ENCODE measurements around the gene CLMN. TPM values are rescaled to one million over a fixed set of nuclear protein-coding genes. Genes with fewer than 3 reads are reported as not detected.

Gene CLMN
- total and polyA plus RNA-seq, 2 donors (not counting 3 experiments of a cell fraction or from before 2014, with no cell fraction given), result 0.72 to 9.6 TPM

DNA sequence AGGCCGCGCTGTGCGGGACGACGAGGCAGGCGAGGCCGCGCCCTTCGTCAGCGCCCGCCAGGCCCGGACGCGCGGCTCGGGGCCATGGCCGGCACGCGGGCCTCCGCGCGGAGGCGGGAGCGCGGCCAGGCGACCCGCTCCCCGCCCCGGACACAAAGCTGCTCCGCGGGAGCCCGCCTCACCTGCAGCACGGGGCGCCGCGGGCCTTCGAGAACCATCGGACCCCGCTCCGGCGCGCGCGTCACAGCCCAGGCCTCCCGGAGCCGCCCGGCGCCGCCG lies 162.7 kb downstream of the CLMN start:
- H3K4me3 ChIP-seq (replicated peaks in 1 of 3; ENCODE audit: insufficient read depth in 1 of 3, low read depth in 1 of 3, low read length in 3 of 3), result peak overlapping the region; percentile 60 to 92 (median 90)
- no peak for TF ChIP-seq MYC (IDR thresholded peaks at IDR 0.05; ENCODE audit: low read depth, low read length)
- no peak for TF ChIP-seq FOS (IDR thresholded peaks at IDR 0.05; ENCODE audit: borderline replicate concordance, insufficient read depth, low read length)
- DNase-seq (ENCODE audit: low read depth, low spot score), result no peak
- no peaks in the 10 kb centered on the region for H3K9me3 ChIP-seq (replicated peaks; ENCODE audit: control insufficient read depth, insufficient read depth, low read length)
- H3K36me3 ChIP-seq (ENCODE audit: control insufficient read depth in 2 of 2, extremely low read depth in 1 of 2, insufficient read depth in 2 of 2, low read length in 2 of 2), result no peaks in the 10 kb centered on the region
- dilution Hi-C loops (cut with MboI; ENCODE audit: extremely low pct_ligation_motif_present, low sequenced_read_pairs), result no loop called here
- intact Hi-C loops (cut with micrococcal nuclease), result loop anchor here (1.0 to 10.0 kb wide), 7 partner anchors 26 to 358 kb away; partner anchors contain the start of gene SYNE3
- peak overlapping the region; percentile 98 for H3K4me2 ChIP-seq (ENCODE audit: insufficient read depth, low read length)
- H3K9ac ChIP-seq (replicated peaks; ENCODE audit: extremely low read depth, insufficient read depth, low read length), result peak overlapping the region; percentile 68
- FAIRE-seq, result no peak
- BruUV-seq (replicated peaks), result no TSS peak
- no peaks in the 10 kb centered on the region for H3K27me3 ChIP-seq (ENCODE audit: control insufficient read depth in 2 of 2, insufficient read depth in 2 of 2, low read length in 2 of 2)
- no peaks in the 10 kb centered on the region for H3K9me1 ChIP-seq (replicated peaks; ENCODE audit: control insufficient read depth, extremely low read depth, insufficient read depth, low read length)
- H2AFZ ChIP-seq (ENCODE audit: low read depth, low read length), result peak overlapping the region; percentile 74
- H3K79me2 ChIP-seq (ENCODE audit: control insufficient read depth, insufficient read depth, low read length), result peaks cover 49% of the 10 kb centered on the region
- ChIA-PET POLR2A (no interaction called here), CTCF (interaction anchor here (1.5 to 1.6 kb wide), 2 partner anchors 18 to 163 kb away, joined by 4 to 6 read pairs; partner anchors contain the start of gene CLMN)
- H3K4me1 ChIP-seq (ENCODE audit: control insufficient read depth, extremely low read depth, insufficient read depth, low read length), result peaks cover 18% of the 10 kb centered on the region
- H4K20me1 ChIP-seq (replicated peaks; ENCODE audit: control insufficient read depth, extremely low read depth, insufficient read depth, low read length), result peaks cover 15% of the 10 kb centered on the region
- H3K27ac ChIP-seq (ENCODE audit: insufficient read depth, low read depth, low read length), result peak overlapping the region; percentile 65

DNA sequence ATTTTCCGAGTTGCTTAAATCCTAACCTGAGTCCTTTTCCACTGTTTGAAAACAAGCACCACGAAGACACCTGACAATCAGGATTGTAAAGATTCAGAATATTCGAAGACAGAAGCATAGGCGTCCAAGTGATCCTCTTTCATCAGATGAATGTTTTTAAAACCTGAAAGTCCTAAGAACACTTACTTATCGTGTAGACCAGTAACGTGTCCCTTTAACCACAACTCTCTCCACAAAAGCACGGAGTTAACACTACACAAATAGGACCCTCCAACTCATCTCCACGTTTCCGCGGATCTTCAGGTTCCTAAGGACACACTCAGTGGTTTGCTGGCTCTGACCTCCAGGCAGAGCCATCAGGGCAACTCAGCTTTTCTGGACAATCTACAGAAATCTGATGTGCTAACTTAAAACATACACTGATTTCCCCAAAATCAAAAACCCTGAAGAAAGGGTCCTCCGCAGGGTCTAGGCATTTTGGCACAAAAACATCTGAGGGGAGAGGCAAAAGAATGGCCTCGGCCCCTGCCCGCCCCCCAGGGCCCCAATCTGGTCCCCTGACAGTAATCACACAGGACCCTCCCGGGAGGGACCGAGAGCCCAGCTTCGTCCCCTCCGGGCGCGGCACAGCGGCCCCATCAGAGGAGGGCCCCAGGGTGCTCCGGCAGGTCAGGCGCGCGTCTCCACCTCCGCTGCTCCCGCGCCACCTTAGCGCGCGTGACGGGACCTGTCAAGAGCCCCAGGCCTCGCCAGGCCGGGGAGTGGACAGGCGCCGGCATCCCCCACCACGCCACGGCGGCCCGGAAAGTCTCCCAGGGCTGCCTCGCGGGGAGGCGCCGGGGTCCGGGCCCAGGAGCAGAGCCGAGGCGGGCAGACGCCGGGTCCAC lies 163.3 kb downstream of the CLMN start:
- Histone ChIP-seq H3K27ac (ENCODE audit: insufficient read depth, low read depth, low read length) (peak overlapping the region; percentile 65), H3K36me3 (ENCODE audit: control insufficient read depth in 2 of 2, extremely low read depth in 1 of 2, insufficient read depth in 2 of 2, low read length in 2 of 2) (no peaks in the 10 kb centered on the region), H3K4me2 (ENCODE audit: insufficient read depth, low read length) (peak overlapping the region; percentile 98), H3K79me2 (ENCODE audit: control insufficient read depth, insufficient read depth, low read length) (peaks cover 54% of the 10 kb centered on the region), H3K4me1 (ENCODE audit: control insufficient read depth, extremely low read depth, insufficient read depth, low read length) (peaks cover 18% of the 10 kb centered on the region), H3K9me1 (replicated peaks; ENCODE audit: control insufficient read depth, extremely low read depth, insufficient read depth, low read length) (no peaks in the 10 kb centered on the region), H3K9me3 (replicated peaks; ENCODE audit: control insufficient read depth, insufficient read depth, low read length) (no peaks in the 10 kb centered on the region), H3K27me3 (ENCODE audit: control insufficient read depth in 2 of 2, insufficient read depth in 2 of 2, low read length in 2 of 2) (no peaks in the 10 kb centered on the region), H3K9ac (replicated peaks; ENCODE audit: extremely low read depth, insufficient read depth, low read length) (peak overlapping the region; percentile 68), H4K20me1 (replicated peaks; ENCODE audit: control insufficient read depth, extremely low read depth, insufficient read depth, low read length) (peaks cover 15% of the 10 kb centered on the region), H3K4me3 (replicated peaks in 1 of 3; ENCODE audit: insufficient read depth in 1 of 3, low read depth in 1 of 3, low read length in 3 of 3) (peak overlapping the region; percentile 60 to 92 (median 90)), H2AFZ (ENCODE audit: low read depth, low read length) (peak overlapping the region; percentile 74)
- intact Hi-C loops (cut with micrococcal nuclease) (loop anchor here (1.0 to 10.0 kb wide), 7 partner anchors 27 to 358 kb away; partner anchors contain the start of gene SYNE3), dilution Hi-C loops (cut with MboI; ENCODE audit: extremely low pct_ligation_motif_present, low sequenced_read_pairs) (no loop called here)
- ChIA-PET POLR2A (no interaction called here), CTCF (interaction anchor here (1.4 to 1.6 kb wide), 2 partner anchors 163 to 205 kb away, joined by 3 to 4 read pairs; partner anchors contain the start of gene CLMN)
- DNase-seq (ENCODE audit: low read depth, low spot score), result peak; percentile 38
- no TSS peak for BruUV-seq (replicated peaks)
- peak; percentile 59 for FAIRE-seq
- TF ChIP-seq POLR2AphosphoS5 (IDR thresholded peaks at IDR 0.05; ENCODE audit: insufficient read depth, low read depth, low read length) (no peak), MAX (IDR thresholded peaks at IDR 0.05; ENCODE audit: insufficient read depth, insufficient read length) (no peak), JUN (IDR thresholded peaks at IDR 0.05; ENCODE audit: borderline replicate concordance, insufficient read depth, insufficient read length, low read depth) (no peak), MYC (IDR thresholded peaks at IDR 0.05; ENCODE audit: low read depth, low read length) (no peak), POLR2A (IDR thresholded peaks at IDR 0.05; ENCODE audit: low read depth, low read length) (no peak), FOS (IDR thresholded peaks at IDR 0.05; ENCODE audit: borderline replicate concordance, insufficient read depth, low read length) (no peak)
